IPS DF 19.7 (cell line): ENCODE results near the gene PARD3.
"Not testable (repeated sequence)": the region's sequence is repeated elsewhere in the genome, so short reads cannot be mapped to it uniquely, and the experiment has no call there.

Source experiments
- DNase-seq: peaks from one replicate; pipeline ENCODE4 v3.0.0-alpha.2; 2013; ENCODE audit warnings: low read depth, low spot score

PARD3 gene

DNA sequence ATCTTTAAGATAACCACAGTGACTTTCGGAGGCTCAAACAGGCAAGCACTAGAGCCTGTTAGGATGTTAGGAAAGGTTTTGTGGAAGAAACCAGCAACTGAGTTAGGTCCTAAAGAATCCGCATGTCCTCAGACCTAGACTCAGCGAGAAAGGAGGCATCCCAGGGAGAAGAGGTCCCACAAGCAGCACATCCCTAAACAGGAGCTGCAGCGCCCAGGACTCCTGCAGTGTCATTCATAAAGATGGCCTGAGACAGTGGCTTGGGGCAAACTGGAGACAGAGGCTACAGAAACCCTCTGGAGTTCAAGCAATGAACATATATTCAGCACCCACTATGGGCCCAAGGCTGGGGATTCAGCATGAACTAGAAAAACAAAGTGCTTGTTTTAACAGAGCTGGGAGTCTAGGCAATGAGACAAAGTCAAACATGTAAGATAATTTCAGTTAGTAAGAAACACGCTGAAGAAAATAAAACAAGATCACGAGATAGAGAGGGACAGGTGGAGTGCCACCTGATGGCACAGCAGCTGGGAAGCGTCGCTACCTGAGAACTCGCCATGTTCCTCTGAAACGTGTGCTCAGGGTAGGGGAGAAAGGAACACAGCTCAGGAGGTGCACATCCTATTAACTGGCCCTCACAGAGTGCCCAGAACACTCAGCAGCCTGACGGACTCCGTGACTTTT is 48.1 kb downstream of the PARD3 start:
- DNase-seq = no peak

DNA sequence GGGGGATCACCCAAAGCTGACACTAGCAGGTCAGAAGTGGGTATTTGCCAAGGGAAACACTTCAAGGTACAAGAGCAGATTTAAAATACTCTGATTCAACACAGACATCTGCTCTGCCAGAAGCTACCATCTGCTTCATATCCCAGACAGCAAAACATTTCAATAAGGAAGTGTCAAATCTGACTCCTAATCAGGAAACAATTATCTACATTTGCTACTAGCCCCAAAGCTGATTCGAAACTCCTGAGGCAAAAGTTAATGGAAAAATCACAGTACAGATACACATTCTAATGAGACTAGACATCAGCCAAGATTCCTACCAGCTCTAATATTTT is 48.9 kb downstream of the PARD3 start:
- DNase-seq = no peak

DNA sequence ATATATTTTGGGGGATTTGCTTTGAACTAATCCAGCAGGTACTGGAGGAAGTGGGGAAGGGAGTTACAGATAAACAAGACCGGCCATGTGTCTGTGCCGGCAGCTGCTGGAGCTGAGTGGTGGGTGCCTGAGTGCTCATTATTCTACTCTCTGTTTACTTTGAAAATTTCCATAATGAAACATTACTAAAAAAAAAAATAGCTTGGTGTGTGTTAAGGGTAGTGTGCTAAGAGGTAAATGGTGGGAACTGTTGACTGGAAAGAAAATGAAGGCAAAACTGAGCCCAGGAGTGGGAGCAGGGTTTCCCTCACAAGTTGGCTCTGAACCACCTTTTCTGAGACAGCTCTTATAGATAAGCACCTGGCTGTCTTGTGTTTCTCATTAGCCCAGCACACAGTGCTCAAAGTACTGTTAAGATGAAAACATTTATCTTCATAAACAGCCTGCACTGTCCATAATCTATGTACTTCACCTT is 50.6 kb downstream of the PARD3 start:
- no peak for DNase-seq

DNA sequence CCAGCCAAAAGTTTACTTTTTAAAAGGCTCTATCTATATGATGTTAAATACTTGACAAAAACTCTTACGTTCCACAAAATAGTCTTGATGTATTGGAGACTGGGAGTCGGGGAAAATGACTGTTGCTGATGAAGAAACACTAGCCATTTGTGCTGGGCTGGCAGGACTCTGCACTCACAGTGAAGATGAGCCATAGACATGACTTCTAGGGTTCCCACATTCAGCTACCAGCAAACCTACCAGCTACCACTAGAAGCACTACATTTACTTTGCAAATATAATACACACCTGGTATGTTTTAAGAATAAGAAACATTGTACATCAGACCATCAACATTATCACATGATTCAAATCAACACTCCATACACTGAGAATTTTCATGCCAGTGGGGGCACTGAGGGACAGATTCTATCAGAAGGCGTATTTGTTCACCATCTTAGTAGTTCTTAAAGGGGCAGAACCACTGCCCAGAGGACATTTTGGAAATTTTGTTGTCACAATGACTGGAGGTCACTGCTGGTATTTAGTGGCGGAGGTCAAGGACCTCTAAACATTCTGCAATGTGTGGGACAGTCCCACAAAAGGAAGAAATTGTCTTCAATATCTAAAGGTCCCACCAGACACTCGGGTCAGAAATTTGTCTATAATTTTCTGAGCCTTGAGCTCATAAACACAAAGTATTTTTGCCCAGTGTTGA is 52.3 kb downstream of the PARD3 start:
- DNase-seq = no peak

DNA sequence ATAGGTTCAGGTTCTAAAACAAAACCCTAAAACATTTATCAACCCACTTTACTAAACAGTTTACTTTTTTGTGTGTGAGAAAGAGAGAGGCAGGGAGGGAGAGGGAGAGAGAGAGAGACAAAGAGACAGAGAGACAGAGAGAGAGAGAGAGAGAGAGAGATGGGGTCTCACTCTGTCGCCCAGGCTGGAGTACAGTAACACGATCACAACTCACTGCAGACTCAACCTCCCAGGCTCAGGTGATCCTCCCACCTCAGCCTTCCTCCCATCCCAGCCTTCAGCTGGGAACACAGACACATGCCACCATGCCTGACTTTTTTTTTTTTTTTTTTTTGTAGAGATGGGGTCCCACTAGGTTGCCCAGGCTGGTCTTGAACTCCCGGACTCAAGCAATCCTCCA is 52.9 kb downstream of the PARD3 start:
- DNase-seq = no peak

DNA sequence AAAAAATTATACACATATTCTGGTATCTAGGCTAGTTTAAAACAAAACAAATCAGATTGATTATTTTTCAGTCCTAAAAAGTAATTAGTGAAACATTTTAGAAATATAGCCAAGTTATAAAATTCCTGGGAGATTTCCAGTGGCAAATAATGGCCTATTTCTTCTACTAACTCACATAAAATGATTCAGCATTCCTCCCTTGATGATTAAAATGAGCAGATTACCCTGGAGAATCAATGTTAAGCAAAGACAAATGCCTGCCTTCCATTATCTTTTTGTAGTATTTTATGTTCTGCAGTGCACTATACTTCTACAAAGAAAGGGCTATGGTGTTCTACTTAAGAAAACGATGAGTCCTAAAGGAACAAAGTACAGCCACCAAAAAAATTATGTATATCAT is 53.6 kb downstream of the PARD3 start:
- no peak for DNase-seq

DNA sequence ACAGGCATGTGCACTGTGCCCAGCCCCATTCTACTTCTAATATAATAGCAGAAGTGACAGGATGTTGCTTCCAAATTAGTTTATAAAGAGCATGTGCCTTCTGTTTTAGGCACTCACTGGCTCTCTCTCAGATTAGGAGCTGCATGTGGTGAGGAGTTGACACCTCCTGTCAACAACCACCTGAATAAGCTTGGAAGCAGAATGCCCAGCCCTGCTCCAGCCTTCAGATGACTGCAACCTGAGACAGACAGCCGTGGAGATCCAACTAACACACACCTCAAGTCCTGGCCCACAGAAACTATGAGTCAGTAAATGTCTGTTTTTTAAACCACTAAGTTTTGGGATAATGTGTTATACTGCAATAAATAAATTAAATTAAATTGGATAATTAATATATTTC is 54.5 kb downstream of the PARD3 start:
- no peak for DNase-seq

DNA sequence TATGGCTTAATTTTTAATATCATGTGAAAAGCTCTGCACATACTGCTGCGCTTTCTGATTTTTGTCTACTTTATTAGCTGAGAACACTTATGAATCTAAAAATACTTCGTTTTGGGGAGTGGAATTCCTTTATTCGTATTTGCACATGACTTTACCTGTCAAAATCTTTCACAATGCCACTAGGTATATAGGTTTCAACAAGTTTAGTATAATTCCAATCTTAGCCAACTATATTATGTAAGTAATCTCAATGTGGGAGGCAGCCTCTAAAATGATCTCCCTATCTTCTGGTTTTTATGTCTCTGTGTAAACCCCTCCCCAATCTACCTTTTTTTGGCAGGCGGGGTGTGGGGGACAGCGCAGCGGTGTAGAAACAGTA is 55.3 kb downstream of the PARD3 start:
- DNase-seq = no peak

DNA sequence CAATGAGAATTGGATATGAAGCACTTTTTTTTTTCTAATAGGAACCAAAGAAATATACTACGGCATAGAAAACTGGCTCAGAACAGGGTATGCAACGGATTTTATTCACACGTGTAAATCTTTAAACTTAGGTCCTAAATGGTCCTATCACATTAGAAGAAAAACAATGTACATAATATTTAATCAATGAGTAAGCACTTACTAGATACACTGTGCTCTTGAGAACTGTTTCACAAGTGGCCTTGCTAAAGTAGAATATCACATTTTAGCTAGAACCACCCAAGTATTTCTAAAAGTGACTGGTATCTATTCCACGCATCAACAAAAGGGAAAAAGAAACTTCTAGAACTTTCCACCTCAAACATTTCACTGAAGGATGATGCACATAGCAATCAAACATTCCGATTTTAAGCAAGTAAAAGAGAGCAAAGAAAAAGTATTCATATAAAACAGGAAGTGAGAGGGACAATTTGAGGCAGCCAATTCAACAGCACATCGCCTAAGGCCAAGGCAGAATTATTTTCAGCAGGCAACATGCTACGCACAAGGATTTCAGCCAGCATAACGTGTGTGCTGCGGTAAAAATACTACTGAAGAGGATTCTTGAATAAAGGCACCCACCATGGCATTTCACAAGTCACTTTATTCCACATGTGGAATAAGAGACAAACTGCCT is 55.8 kb downstream of the PARD3 start:
- DNase-seq = no peak

DNA sequence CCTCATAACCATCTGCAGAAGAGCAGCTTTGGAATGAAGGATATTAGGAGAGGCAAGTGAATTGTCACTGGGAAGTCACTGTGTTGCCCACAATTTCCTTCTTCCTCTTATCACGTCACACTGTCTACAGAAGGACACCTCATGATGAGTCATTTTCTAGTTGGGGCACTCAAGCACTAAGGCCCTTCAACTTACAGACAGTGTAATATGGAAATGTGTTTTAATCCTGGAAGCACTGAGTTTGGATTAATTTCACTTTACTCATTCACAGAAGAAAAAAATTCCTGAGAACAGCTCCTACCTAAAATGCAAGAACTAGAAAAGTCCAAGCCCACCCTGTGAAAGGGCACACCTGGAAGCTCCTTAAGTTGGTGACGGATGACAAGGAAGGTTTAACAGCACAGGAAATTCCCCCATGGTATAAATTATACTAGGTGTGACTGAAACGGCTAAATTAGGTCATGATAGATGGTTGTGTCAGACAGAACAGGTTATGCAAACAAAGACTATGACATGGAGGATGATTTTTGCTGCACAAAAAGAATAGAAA is 56.6 kb downstream of the PARD3 start:
- no peak for DNase-seq

DNA sequence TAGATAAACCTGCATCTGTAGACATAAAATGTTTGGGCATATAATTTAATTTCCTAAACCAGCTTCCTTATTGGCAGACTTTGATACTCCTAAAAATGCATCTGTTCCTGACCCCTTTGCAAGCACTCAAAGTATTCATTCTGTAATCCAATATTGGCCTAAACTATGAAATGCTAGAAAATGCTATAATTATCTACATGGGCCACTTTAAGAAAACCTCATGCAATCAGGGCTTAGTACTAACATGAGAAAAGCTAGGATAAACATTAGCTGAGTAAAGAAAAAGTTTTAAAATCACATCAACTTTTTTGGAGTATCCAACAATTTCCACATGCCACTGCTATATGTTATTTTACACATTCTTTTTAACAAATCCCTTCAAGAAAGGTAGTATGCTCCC is 57.2 kb downstream of the PARD3 start:
- DNase-seq = no peak

DNA sequence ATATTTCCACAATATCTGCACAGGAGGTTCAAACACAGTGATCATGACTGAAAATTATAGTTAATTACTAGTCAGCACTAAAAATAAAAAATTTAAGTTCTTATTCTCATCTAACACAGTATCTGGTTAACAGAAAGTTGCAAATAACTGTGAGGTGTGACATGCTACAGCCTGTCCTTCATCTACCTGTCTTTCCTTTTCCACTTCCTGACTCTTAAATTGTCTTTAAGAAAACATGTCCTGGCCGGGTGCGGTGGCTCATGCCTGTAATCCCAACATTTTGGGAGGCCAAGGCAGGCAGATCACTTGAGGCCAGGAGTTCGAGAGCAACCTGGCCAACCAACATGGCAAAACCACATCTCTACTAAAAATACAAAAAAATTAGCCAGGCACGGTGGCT is 57.9 kb downstream of the PARD3 start:
- DNase-seq = not testable (repeated sequence)

DNA sequence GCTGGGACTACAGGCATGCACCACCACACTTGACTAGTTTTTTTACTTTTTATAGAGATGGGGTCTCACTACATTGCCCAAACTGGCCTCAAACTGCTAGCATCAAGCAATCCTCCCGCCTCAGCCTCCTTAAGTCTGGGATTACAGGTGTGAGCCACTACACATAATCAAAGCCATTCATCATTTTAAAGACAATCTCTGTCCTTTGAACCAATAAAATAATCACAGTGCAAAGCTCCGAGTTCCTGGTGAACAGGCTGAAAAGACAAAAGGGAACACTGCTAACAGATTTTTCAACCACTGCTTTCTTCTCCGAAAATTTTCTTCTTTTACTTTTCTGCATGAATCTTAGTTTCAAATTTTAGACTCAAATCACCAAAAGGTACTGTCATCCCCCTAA is 58.5 kb downstream of the PARD3 start:
- DNase-seq = no peak

DNA sequence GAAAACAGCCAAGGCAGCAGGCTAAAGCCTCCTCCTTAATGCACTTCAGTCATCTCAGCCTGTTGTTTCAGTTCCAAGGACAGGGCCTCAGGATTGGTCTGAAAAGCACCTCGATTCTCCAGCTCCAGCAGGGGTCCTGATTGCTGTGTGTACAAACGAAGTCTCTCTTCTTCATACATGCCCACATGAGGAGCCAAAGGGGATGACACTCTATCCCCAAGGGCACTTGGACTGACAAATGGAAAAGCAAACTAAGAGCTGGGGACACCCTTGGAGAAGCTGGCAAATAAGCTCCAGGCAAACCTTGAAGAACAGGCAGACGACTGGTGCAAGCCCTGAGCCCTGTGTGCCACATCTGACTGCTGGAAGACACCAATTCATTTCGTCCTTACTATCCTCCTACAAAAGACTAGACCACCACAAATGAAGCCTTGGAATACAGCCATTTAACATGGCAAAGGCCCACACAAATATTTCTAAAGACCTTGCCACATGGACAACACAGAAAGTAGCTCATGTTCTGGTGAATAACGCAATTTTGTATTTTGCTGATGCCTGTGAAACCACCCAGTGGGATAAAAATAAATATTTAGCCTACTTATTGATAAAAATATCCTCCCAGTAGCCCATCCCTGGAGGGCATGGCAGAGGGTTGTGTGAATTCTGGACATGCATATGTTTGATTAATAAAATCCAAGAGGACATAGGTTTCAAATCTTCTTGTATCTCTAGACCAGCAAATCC is 61.9 kb downstream of the PARD3 start:
- no peak for DNase-seq

DNA sequence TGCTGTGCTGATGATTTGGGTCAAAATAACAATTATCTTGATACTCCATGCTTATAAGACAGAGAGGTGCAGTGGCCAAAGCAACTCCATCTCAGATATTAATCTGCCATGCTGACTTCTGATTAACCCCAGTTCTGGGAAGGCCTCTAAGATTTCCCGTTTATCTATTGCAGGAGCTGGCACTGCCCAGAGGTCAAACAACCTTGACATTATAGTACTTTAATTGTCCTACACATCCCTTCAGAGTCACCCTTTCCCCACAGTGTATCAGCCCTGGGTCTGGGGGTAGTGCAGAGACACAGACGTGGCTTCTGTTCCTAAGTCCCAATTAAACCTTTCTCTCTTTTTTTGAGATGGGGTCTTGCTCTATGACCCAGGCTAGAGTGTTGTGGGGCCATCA is 63.8 kb downstream of the PARD3 start:
- no peak for DNase-seq

DNA sequence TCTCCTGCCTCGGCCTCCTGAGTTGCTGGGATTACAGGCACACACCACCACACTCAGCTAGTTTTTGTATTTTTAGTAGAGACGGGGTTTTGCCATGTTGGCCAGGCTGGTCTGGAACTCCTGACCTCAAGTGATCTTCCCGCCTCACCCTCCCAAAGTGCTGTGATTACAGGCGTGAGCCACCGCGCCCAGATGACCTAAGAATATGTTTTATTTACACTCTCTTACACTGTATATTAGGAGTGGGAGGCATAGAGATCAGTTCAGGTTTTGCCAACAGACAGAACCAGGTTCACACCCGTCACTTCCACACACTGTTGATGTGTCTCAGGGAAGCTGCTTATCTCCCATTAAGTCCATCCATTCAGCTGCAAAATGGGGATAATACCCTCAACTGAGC is 64.3 kb downstream of the PARD3 start:
- not testable (repeated sequence) for DNase-seq

DNA sequence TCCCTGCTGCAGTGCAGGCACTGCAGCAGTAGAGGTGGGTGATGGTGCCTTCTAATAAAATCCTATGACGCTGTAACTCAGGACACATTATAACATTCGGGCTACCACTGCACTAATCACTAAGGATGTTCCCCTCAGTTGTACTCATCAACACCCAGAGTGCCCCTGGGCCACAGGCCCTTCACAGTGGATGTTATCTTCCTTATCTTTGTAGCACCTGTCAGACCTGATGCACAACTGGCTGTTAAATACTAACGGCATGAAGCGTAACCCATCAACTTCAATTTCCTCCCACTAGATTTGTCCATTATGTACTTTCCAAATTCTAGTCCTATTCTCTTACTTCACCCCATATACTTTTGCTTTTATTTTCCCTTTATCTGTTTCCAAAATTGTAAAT is 66.3 kb downstream of the PARD3 start:
- DNase-seq = no peak

DNA sequence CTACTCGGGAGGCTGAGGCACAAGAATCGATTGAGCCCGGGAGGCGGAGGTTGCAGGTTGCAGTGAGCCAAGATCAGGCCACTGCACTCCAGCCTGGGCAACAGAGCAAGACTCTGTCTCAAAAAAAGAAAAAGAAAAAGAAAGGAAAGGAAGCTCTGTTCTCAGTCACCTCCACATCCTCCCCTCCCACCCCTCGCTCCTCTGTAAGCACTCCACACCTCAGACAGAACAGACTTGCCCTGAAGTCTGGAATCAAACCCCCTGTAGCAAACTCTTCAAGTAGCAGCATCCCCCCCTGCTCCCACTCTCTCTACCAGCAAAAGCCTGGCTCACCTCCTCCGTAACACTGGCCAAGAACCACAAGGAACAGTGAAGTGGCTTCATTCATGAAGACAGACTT is 66.7 kb downstream of the PARD3 start:
- DNase-seq = no peak

DNA sequence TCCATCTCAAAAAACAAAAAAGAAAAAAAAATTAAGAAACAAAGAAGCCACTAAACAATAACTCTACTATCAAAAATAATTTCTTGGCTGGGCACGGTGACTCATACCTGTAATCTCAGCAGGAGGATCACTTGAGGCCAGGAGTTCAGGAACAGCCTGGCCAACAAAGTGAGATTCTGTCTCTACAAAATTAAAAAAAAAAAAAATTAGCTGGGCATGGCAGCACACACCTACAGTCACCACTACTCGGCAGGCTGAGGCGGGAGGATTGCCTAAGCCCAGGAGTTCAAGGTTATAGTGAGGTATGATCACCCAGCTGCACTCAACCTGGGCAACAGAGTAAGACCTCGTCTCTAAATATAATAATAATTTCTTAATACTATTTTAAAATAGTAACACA is 69.0 kb downstream of the PARD3 start:
- DNase-seq = no peak

DNA sequence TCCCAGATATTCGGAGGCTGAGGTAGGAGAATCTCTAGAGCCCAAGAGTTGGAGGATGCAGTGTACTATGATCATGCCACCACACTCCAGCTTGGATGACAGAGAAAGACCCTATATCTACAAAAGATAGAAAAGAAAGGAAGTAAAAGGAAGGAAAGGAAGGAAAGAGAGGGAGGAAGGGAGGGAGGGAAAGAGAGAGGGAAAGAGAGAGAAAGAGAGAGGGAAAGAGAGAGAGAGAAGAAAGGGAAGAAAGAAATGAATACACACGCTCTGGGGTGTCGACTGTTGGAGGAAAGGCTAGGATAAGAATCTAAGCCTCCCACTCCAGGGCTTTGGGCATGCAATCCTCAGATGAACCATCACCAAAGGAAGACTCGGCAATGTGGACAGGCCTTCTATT is 69.9 kb downstream of the PARD3 start:
- DNase-seq = no peak

DNA sequence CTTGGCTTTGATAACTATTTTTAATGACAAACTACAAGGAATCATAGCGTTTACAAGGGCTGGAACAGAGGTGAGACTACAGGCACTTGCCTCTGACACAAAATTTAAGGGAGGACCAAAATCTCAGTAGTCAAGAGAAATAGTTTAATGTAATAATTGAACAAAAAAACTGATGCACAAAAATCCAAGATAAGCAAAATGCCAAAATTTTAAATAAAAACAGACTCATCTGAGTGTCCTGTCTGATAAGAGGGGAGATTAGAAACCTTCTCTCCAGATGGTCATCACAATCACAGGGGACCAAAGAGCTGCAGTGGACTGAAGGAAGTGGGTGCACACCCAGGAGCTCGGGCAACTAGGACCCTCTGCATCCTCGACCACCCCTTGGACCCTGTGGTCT is 70.5 kb downstream of the PARD3 start:
- no peak for DNase-seq

DNA sequence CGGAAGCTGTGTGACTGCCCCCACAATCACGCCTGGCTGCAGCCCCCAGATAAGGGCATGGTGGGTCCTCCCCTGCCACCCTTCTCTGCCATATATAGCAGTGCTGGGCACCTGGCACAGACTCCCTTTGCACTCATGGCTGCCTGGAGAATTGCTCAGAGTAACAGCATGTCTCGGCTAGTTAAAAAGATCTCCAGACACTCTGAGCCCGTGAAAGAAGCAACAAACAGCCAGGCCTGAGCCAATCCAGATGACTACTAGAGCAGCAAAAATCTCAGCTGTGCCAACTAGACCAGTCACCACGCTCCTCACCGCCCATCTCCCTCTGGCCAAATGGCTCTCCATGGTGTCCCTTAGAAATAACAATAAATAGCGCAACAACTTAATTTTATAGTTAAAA is 71.3 kb downstream of the PARD3 start:
- DNase-seq = no peak
